Activated CD8-positive, alpha-beta T cell treated with anti-CD3 and anti-CD28 coated beads, Interleukin-2, amount 10 ng/mL, durations not matched to agents 7 days and 5 days (primary cell): ENCODE measurements around the gene IQUB. TPM values are rescaled to one million over a fixed set of nuclear protein-coding genes. Genes with fewer than 3 reads are reported as not detected.
"Not testable (repeated sequence)": the region's sequence is repeated elsewhere in the genome, so short reads cannot be mapped to it uniquely, and the experiment has no call there.

Experiments used
- ATAC-seq: fragments of 150-1000 bp; cut with Tn5 transposase; one replicate; pipeline ENCODE4 v1.10.0; 2021; ENCODE audit warnings: moderate library complexity
- CTCF ChIA-PET: fragments of 350-600 bp; sonication (Branson Sonifier 250); formaldehyde crosslinking; loops from one replicate; lab custom pipeline; 2021; ENCODE audit warnings: antibody characterized with exemption; lab: Charles Lee
- POLR2A ChIA-PET: fragments of 350-600 bp; sonication (Branson Sonifier 250); formaldehyde crosslinking; loops from one replicate; lab custom pipeline; 2021; ENCODE audit warnings: antibody characterized with exemption; lab: Charles Lee
- DNase-seq: peaks from one replicate; pipeline ENCODE4 v3.0.0-alpha.2; 2020
- H3K27ac Mint-ChIP-seq: one replicate; pipeline ENCODE4 v1.8.0; 2021; ENCODE audit warnings: mild to moderate bottlenecking, mixed read lengths
- H3K27me3 Mint-ChIP-seq: one replicate; pipeline ENCODE4 v1.8.0; 2021; ENCODE audit warnings: low read depth, mixed read lengths
- H3K36me3 Mint-ChIP-seq: one replicate; pipeline ENCODE4 v1.8.0; 2021; ENCODE audit warnings: low read depth, mixed read lengths
- H3K4me1 Mint-ChIP-seq: one replicate; pipeline ENCODE4 v1.8.0; 2021; ENCODE audit warnings: low read depth, mixed read lengths
- H3K4me3 Mint-ChIP-seq: one replicate; pipeline ENCODE4 v1.8.0; 2021; ENCODE audit warnings: mild to moderate bottlenecking, mixed read lengths
- H3K9me3 Mint-ChIP-seq: one replicate; pipeline ENCODE4 v1.8.0; 2022; ENCODE audit warnings: mixed read lengths; ENCODE audit not compliant: insufficient read depth
- total RNA-seq, 2 experiments: library from RNA; stranded (reverse); gene quantifications; one replicate each; pipeline ENCODE4 v1.2.3, GENCODE V29; 2021

The IQUB gene
- total RNA-seq, 2 experiments from 2014 or later, result not detected

DNA sequence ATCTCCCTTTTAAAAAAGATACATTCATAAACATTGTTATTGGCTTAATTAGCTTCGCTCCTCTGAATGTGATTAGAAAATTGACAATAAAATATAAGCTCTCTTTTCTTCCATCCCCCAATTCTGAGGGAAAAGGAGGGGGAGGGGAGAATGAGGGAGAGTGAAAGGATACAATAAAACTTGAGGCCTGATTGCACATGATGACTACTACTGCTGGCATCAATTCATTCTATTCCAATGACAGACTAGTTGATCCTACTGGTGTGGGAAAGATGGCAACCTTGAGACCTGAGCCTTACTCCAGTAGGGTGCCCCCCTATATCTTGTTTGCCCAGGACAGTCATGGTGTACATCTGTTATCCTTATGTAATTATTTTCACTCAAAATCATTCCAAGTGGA lies 4.5 kb upstream of the IQUB start:
- H3K4me3 Mint-ChIP-seq, result no peak overlapping the region
- H3K9me3 Mint-ChIP-seq, result no peaks in the 10 kb centered on the region
- DNase-seq (no peak), ATAC-seq (no peak)
- no peaks in the 10 kb centered on the region for H3K36me3 Mint-ChIP-seq
- ChIA-PET POLR2A (no interaction called here), CTCF (interaction anchor here (0.6 to 2.8 kb wide), 2 partner anchors 9 to 44 kb away, joined by 3 to 17 read pairs; no protein-coding TSS in a partner anchor)
- peaks cover 4% of the 10 kb centered on the region for H3K27me3 Mint-ChIP-seq
- H3K4me1 Mint-ChIP-seq, result peaks cover 5% of the 10 kb centered on the region
- H3K27ac Mint-ChIP-seq, result no peak overlapping the region

DNA sequence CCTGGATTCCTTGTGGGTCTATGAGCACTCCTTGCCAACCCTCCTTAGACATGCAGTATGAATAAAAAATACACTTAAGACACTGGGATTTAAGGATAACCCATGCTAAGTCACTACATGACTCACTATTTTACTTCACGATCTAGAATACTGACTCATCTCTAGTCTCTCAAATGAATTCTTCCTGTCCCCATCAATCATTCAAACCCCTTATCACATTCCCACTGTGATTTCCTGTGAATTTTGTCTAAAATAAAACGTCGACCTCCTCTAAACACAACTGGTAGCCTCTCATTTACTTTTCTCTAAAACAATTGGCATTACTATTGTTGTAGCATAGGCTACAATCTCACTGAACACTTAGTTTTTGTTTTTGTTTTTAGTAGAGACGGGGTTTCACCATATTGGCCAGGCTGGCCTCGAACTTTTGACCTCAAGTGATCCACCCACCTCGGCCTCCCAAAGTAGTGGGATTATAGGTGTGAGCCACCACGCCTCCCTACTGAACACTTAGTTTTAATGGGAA lies 3.9 kb upstream of the IQUB start:
- Mint-ChIP-seq H3K27ac (no peak overlapping the region), H3K4me3 (no peak overlapping the region), H3K36me3 (no peaks in the 10 kb centered on the region), H3K4me1 (peaks cover 10% of the 10 kb centered on the region), H3K27me3 (peaks cover 9% of the 10 kb centered on the region), H3K9me3 (no peaks in the 10 kb centered on the region)
- ChIA-PET POLR2A (no interaction called here), CTCF (interaction anchor here (1.0 to 2.8 kb wide), 2 partner anchors 44 kb away, joined by 3 to 17 read pairs; no protein-coding TSS in a partner anchor)
- no peak for ATAC-seq
- DNase-seq, result no peak

DNA sequence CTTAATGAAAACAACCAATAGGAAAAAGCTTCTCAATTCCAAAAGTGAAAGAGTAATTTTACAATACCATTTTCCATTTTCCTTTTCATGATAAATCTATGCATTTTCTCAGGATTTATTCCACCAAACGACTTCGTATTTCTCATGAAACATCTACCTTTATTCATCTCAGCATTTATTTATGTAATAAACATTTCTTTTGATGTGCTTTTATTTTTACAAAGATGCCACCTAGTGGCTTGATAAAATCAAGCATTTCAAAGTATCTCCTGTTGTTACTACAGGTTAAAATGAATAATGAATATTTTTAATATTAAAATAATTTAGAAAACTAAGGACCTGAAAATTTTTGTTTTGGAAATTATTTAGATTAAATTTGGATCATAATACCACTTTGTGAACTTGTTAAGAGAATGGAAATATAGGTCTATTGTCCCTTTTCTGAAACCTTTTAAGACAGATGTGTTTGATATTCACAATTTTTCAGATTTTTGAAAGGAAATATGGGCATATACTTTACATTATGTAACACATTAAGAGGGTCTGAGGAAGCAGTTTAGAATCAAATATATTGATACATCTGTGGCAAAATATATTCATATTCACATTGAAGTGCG lies 2.7 kb upstream of the IQUB start:
- Mint-ChIP-seq H3K27me3 (peaks cover 15% of the 10 kb centered on the region), H3K27ac (no peak overlapping the region), H3K4me3 (no peak overlapping the region), H3K9me3 (no peaks in the 10 kb centered on the region), H3K4me1 (peaks cover 16% of the 10 kb centered on the region), H3K36me3 (no peaks in the 10 kb centered on the region)
- CTCF ChIA-PET, result interaction anchor here (0.8 to 1.0 kb wide), 2 partner anchors 21 to 43 kb away, joined by 3 to 4 read pairs; partner anchors contain the start of gene NDUFA5
- POLR2A ChIA-PET, result no interaction called here
- ATAC-seq (no peak), DNase-seq (no peak)

DNA sequence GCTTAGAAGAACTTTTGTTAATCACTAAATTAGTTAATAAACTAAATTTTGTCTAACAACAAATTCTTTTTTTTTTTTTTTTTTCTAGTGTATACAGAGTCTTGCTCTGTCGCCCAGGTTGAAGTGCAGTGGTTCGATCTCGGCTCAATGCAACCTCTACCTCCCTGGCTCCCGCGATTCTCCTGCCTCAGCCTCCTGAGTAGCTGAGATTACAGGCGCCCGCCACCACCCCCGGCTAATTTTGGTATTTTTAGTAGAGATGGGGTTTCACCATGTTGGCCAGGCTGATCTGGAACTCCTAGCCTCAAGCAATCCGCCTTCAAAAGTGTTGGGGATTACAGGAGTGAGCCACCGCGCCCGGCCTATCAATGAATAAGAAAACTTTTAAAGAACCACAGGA lies 1.1 kb upstream of the IQUB start:
- DNase-seq (no peak), ATAC-seq (no peak)
- POLR2A ChIA-PET, result interaction anchor here (1.2 to 1.3 kb wide), 2 partner anchors 23 to 41 kb away, joined by 4 to 5 read pairs; no protein-coding TSS in a partner anchor
- Mint-ChIP-seq H3K27ac (no peak overlapping the region), H3K27me3 (peaks cover 18% of the 10 kb centered on the region), H3K4me1 (peaks cover 16% of the 10 kb centered on the region), H3K4me3 (peak overlapping the region; percentile 38), H3K36me3 (no peaks in the 10 kb centered on the region), H3K9me3 (no peaks in the 10 kb centered on the region)
- CTCF ChIA-PET, result interaction anchor here (1.1 to 1.4 kb wide), 2 partner anchors 22 to 41 kb away, joined by 7 read pairs; partner anchors contain the start of gene NDUFA5

DNA sequence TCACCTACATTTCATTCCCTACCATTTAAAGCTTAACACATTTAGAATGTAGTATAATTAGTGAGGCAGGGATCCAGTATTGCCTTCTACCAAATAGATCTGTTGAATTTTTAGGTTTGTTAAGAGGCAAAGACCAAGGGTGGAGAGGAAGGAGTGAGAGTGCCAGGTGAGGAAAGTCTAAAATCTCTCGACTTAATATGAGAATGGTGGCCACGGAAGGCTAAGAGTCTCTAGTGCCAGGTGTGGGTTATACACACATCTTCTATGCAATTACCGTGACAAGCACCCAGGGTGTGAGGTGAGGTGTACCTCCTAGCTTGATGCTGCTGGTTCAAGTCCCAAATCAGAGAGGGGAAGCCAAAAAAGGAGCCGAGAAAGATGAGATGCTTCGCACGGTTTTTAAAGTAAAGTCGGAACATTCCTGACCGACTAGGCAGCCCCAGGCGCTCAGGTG lies 439 bp downstream of the IQUB start:
- Mint-ChIP-seq H3K36me3 (no peaks in the 10 kb centered on the region), H3K9me3 (no peaks in the 10 kb centered on the region), H3K27me3 (peaks cover 18% of the 10 kb centered on the region), H3K4me1 (peaks cover 16% of the 10 kb centered on the region), H3K4me3 (peak overlapping the region; percentile 88), H3K27ac (no peak overlapping the region)
- ChIA-PET CTCF (no interaction called here), POLR2A (interaction anchor here (0.8 kb wide), 1 partner anchor 24 kb away, joined by 3 read pairs; the partner anchor contains the start of gene NDUFA5)
- DNase-seq, result peak; percentile 38
- peak; percentile 18 for ATAC-seq

DNA sequence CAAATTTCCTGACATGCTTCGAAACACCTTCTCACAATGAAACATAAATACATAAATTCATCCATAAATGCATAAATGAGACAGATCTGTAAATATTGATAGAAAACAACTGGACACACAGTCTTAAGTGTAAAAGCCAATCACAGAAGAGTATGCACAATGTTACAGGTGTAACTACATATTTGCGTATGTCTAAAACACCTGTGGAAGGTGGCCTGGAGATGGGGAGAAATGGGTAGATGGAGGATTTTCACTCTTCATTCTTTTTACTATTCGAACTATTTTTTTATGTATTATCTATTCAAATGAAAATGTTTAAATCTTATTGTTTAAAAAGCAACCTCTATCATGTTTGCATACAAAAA lies 860 bp downstream of the IQUB start:
- POLR2A ChIA-PET, result interaction anchor here (0.8 kb wide), 1 partner anchor 25 kb away, joined by 3 read pairs; the partner anchor contains the start of gene NDUFA5
- ATAC-seq, result no peak

DNA sequence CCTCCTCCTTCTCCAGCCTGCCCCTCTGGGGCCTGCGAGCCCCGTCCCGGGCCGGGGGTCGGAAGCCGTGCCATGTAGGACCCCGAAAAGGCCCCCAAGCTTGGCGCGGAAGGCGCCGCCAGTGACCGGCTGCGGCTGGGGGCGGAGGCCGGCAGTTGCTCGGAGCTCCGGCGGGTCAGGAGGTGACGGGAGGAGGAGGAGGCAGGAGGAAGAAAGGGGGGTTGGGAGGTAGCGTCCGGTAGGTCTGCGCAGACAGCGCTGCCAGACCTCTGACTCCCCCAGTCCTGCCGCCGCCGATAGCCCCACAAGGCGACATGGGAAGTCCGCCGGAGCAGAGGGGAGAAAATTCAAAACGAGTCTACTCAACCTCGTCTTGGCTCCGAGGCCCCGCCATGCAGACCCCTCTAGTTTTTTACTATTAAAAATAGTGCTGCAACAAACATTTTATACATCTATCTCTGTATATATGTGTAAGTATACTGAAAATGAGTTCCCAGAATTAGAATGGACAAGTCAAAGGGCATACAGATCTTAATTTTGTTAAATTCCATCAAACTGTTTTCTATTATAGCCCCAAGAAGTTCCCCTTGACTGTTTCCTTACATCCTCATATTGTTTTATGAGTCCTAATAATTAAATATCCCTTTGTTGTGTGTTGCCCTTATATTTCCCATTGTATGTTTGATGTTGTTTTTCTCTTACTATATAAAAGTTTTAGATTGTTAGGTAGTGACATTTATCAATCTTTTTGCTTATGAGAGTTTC lies 1.4 kb downstream of the IQUB start:
- H3K36me3 Mint-ChIP-seq, CTCF ChIA-PET, POLR2A ChIA-PET, H3K27ac Mint-ChIP-seq, H3K9me3 Mint-ChIP-seq: not testable (repeated sequence)
- peaks cover 16% of the 10 kb centered on the region for H3K4me1 Mint-ChIP-seq
- ATAC-seq, result peak; percentile 45
- H3K27me3 Mint-ChIP-seq, result peaks cover 18% of the 10 kb centered on the region
- DNase-seq, result peak; percentile 56
- peak overlapping the region; percentile 30 for H3K4me3 Mint-ChIP-seq

More for the DNA sequence above, 860 bp downstream of the IQUB start:
- CTCF ChIA-PET, result no interaction called here
- Mint-ChIP-seq H3K4me1 (peaks cover 16% of the 10 kb centered on the region), H3K36me3 (no peaks in the 10 kb centered on the region), H3K4me3 (peak overlapping the region; percentile 7), H3K27ac (no peak overlapping the region), H3K27me3 (peaks cover 18% of the 10 kb centered on the region), H3K9me3 (no peaks in the 10 kb centered on the region)
- DNase-seq, result no peak

DNA sequence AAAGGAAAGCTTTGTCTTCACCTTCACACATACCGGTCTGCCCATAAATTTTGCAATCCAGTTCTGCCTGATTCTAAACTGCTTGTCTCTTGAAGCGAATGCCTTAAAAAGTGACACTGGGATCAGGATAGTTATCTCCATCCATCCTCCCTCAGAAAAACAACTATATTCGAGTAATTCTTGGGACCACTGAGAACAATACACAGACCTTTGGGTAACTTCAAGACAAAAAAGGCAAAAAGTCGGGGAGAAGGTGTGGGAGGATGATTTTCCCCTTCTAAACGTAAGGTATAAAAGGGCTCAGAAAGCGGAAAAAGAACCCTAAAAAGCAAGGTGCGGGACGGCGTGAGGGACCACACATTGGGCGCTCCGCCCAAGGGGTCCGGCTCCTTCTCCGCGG lies 2.1 kb downstream of the IQUB start:
- ATAC-seq, result peak; percentile 7

DNA sequence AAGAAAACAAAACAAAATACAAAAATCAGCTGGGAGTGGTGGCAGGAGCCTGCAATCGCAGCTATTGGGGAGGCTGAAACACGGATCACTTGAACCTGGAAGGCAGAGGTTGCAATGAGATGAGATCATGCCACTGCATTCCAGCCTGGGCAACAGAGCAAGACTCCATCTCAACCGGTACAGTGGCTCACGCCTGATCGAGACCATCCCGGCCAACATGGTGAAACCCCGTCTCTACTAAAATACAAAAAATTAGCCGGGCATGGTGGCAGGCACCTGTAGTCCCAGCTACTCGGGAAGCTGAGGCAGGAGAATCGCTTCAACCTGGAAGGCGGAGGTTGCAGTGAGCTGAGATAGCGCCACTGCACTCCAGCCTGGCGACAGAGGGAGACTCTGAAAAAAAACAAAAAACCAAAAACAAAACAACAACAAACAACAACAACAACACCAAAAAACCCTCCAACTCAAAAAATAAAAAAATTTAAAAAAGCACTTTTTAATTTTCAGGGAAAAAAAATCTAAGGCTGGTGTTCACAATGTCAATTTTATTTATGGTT lies 4.3 kb downstream of the IQUB start:
- H3K27ac Mint-ChIP-seq, H3K4me3 Mint-ChIP-seq, POLR2A ChIA-PET, ATAC-seq, DNase-seq, H3K9me3 Mint-ChIP-seq, H3K36me3 Mint-ChIP-seq: not testable (repeated sequence)
- CTCF ChIA-PET, result interaction anchor here (1.2 kb wide), 1 partner anchor 36 kb away, joined by 3 read pairs; no protein-coding TSS in a partner anchor
- H3K27me3 Mint-ChIP-seq, result peaks cover 18% of the 10 kb centered on the region
- peaks cover 14% of the 10 kb centered on the region for H3K4me1 Mint-ChIP-seq

More for the DNA sequence above, 2.1 kb downstream of the IQUB start:
- H3K27me3 Mint-ChIP-seq, result peaks cover 18% of the 10 kb centered on the region
- peak overlapping the region; percentile 50 for H3K4me3 Mint-ChIP-seq
- H3K27ac Mint-ChIP-seq, POLR2A ChIA-PET, H3K36me3 Mint-ChIP-seq, DNase-seq, CTCF ChIA-PET, H3K9me3 Mint-ChIP-seq: not testable (repeated sequence)
- peaks cover 16% of the 10 kb centered on the region for H3K4me1 Mint-ChIP-seq

DNA sequence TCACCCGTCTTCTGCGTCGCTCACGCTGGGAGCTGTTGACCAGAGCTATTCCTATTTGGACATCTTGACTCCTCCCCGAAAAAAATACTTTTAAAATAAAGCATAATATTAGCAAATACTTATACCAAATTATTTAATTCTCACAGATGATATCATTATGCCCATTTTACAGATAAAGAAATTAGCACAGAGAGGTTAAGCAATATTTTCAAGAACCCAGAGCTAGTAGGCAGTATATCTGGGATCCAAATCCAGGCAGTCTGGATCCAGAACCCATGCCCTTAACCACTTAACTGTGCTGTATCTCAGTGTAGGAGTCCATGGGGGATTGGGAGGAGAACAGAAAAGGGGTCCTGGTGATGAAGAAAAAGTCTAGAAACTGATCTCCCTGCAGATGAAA lies 6.1 kb downstream of the IQUB start:
- H3K4me1 Mint-ChIP-seq, result peaks cover 6% of the 10 kb centered on the region
- H3K27ac Mint-ChIP-seq, result no peak overlapping the region
- POLR2A ChIA-PET, result no interaction called here
- DNase-seq (no peak), ATAC-seq (no peak)
- no peaks in the 10 kb centered on the region for H3K9me3 Mint-ChIP-seq
- H3K36me3 Mint-ChIP-seq, result no peaks in the 10 kb centered on the region
- CTCF ChIA-PET, result no interaction called here
- peaks cover 9% of the 10 kb centered on the region for H3K27me3 Mint-ChIP-seq
- H3K4me3 Mint-ChIP-seq, result no peak overlapping the region

DNA sequence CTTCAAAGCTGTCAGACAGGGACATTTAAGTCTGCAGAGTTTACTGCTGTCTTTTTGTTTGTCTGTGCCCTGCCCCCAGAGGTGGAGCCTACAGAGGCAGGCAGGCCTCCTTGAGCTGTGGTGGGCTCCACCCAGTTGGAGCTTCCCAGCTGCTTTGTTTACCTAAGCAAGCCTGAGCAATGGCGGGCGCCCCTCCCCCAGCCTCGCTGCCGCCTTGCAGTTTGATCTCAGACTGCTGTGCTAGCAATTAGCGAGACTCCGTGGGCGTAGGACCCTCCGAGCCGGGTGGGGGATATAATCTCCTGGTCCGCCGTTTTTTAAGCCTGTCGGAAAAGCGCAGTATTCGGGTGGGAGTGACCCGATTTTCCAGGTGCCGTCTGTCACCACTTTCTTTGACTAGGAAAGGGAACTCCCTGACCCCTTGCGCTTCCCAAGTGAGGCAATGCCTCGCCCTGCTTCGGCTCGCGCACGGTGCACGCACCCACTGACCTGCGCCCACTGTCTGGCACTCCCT lies 6.6 kb downstream of the IQUB start:
- DNase-seq, H3K4me1 Mint-ChIP-seq, ATAC-seq, H3K4me3 Mint-ChIP-seq, H3K27me3 Mint-ChIP-seq, CTCF ChIA-PET, H3K36me3 Mint-ChIP-seq, H3K27ac Mint-ChIP-seq, POLR2A ChIA-PET, H3K9me3 Mint-ChIP-seq: not testable (repeated sequence)
